ENCODE results near the gene TADA2A.

TADA2A gene

DNA sequence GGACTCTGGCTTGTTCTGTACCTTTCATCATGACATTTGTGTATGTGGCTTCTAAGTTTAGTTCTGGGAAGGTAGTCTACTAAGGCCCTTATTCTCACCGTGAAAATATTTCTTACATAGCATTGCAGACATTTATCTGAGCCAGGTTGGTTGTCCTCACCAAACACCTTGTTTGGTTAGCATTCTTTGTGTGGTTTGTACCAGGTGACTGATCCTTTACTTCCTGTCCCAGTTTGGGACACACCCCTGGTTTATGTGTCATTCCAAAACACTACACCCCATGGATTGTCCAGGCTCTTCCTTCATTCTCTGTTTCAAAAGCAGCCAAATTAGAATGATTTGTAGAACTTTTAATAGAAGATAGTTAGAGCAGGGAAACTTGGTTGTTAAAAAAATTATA lies 59.8 kb downstream of the TADA2A start:
- no peak for DNase-seq

DNA sequence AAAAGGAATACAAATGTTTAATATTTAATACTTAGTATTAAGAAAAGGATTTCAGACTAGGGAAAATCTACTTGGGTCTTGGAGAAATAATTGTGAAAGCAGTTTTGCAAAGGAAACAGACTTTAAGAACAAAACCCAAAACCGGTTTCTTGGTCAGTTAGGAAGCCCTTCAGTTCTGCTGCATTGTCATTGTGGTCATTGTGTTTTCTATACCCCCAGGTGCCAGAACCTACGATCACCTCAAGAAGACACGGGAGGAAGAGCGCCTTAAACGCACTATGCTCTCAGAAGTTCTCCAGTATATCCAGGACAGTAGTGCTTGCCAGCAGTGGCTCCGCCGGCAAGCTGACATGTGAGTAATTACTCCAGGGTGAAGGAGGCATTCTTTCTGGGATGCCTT lies 63.5 kb downstream of the TADA2A start:
- no peak for DNase-seq

GRCh38 chr17:37475731-37476420 lies 69.2 kb downstream of the TADA2A start:
- DNase-seq, result no peak

GRCh38 chr17:37476431-37477120 lies 69.9 kb downstream of the TADA2A start:
- peak in 1 of 2 experiments; percentile 36 for DNase-seq

GRCh38 chr17:37478187-37478586 lies 71.5 kb downstream of the TADA2A start:
- DNase-seq, result no peak

- no peak for DNase-seq
Measured at GRCh38 chr17:37479025-37479424, 72.3 kb downstream of the TADA2A start.

DNA sequence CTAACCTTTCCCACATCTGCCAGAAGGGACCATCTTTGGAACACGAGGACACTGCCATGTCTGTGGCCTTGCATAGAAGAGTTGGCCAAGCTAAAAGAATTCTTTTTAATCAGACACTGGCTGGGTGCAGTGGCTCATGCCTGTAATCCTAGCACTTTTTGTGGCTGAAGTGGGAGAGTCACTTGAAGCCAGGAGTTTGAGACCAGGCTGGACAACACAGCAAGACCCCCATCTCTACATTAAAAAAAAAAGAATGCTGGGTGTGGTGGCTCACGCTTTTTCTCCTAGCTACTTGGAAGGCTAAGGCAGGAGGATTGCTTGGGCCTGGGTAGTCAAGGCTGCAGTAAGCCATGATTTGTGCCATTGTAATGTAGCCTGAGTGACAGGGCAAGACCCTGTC lies 73.7 kb downstream of the TADA2A start:
- no peak for DNase-seq

- no peak for DNase-seq
Measured at GRCh38 chr17:37481001-37481665, 74.4 kb downstream of the TADA2A start.

DNA sequence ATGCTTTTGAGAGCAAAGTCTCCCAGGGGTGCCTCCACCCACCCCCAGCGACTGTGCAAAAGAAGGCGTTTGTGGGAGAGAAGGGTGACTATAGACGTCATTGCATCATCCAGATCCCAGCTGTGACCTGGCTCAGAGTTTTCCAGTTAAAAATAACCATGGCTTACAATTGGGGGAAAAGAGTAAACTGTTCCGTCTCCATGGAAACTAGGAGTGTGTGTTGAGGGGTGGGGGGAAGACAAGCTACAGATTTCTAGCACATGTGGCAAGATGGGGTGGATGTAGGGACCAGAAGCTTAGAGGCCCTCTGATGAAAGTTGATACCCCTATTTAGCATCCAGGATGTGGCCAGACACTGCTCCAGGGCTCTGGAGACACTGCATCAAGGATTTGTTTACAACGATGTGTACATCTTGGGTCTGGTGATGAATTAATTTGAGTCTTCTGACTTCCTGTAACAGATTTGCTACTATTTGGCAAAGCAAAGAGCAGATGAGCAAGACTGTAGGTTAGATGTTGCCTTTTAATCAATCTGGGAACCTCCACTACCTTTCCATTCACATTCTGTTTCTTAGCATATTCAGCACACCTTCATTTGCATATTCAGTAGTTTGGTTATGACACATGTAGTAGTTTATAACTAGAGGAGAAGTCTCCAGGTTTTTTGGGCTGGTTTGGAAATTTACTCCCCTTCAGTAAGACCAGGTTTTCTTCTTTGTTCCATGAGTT lies 76.8 kb downstream of the TADA2A start:
- DNase-seq, result no peak

DNA sequence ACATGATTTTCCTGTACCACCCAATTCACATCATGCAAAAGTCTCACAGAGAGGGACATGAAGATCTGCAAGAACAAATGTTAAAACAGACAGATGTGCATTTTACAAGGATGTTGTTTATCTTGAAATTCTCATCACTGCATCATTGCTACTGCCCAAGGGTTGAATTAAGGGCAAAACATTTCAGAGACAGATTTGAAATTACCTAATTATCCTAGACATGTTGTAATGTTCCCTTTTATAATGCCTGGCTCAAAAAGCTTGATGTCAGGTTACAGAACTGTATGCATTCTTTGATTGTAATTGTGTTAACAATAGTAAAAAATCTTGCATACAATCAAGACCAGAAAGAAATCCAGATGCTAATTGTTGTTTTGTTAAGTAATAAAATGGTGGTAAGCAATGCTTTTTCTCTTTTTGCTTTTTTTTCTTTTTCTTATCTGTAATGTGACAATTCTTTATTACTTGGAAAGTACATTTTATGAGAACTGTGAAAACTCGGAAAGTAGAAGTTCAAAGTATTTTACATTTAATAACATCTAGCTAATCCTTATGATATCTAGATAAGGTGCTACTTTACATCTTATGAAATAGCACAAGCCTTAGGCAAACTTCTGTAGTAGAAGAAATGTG lies 79.4 kb downstream of the TADA2A start:
- DNase-seq, result no peak

- DNase-seq, result peak in 1 of 2 experiments; percentile 72
Measured at GRCh38 chr17:37488009-37488604, 81.4 kb downstream of the TADA2A start.

DNA sequence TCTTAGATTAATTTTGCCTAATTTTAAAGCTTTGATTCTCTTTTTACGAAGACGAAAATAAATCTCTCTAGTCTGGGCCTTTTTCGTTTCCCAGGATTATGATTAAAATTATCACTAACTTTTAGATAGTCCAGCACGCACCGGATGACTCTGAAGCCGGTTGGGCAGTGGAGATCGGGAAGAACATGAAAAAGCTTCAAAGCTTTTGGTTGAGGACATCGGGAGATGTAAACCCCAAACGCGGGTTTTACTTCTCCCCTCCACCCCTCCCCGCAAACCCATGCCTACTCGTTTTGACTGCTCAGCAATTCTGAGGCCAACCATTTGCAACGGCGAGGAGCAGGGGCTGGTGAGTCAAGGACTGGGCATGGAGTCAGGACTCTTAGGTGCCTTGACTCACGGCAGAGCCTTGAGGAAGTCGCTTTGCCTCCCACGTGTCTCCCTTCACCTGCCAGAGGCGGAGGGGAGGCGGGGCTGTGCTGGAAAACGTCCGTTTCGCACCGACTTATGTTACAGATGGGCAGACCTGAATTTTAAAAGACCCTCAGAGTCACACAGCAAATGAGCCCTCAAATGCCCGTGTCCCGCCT lies 82.0 kb downstream of the TADA2A start:
- peak; percentile 36 to 62 for DNase-seq

DNA sequence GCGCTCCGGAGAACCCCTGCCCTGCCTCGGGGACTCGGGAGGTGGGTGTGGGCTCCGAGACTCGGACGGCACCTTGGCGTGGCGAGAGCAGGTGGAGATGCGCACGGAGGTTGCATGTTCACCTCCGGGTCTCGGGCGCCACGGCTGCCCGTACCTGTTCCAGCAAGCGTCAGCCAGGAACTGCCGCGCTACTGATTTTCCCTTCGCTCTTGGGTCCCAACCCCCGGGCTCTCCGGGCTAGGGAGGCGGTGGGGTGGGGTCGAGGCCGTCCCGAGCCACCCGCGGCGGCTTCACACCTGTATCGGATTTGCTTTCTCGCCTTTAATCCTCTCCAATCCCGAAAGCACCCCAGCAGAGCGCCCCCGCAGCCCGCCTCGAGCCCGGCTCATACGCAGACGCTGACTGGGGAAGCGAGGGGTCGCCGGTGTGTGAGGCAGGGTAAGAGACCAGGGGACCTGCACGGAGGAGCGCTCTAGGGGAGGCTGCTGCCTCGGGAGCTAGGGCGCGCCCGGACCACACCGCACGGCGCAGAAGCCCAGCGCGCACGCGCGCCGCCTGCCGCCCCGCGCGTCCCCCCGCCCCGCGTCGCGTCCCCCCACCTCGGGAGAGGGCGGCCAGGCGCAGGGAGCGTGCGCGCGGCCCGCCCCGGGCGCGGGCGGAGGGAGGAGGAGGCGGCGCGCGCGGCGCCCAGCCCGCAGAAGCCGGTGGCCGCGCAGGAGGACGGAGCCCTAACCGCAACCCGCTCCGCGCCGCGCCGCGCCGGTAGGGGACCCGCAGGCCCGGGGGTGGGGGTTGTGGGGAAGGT lies 82.7 kb downstream of the TADA2A start, which contains the start of gene DUSP14:
Gene DUSP14 (plus strand): TSS at position 695 of the 805 bp plus-strand sequence. CDS start 22,382 bp downstream, outside the sequence.
- DNase-seq, result peak; percentile 41 to 90

DNA sequence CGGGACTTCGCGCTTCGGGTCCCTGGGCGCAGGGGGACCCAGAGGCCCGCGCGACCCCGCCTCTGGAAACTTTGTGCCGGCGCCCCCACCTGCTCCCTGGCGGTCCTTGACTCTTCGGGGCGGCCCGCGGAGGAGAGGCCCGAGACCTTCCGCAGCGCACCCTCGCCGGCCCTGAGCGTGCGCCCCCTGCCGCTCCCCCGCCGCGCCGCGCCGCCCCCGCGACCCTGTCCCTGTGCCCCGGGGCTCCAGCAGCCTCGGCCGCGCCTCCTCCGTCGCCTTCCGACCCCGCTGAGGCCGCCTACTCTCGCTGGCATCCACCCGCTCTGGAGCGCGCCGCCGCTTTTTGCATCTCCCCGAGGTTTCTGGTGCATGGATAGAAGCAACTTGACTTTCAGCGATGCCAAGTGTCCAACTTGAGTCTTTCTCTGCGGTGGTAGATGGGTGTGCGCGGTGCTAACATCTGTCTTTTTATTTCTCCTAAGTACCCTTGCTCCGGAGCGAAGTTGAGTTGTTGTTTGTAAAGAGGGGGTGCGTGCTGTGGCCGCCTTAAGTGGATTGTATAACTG lies 83.4 kb downstream of the TADA2A start:
- peak; percentile 31 to 53 for DNase-seq

- peak in 1 of 2 experiments; percentile 58 for DNase-seq
Measured at GRCh38 chr17:37490638-37491614, 84.2 kb downstream of the TADA2A start.

- no peak for DNase-seq
Measured at GRCh38 chr17:37492167-37492566, 85.5 kb downstream of the TADA2A start.

GRCh38 chr17:37493249-37494027 lies 86.8 kb downstream of the TADA2A start:
- DNase-seq, result no peak

DNA sequence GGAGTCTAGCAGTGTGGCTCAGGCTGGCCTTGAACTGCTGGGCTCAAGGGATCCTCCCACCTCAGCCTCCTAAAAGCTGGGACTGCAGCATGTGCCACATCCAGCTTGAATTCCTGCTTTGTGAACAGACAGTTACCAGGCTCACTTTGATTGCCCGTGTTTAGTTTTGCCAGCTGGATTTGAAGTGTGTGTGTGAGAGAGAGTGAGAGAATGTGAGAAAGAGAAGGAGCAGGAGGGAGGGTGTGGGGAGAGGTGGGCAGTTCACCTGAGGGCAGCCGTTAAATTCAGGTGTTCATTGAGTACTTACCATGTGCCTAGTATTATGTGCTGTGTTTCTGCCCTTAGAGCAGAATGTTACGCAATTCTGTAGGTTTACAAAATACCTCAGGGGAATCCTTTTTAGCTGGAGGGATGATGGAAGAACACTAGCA lies 87.7 kb downstream of the TADA2A start:
- DNase-seq, result no peak
